Measurements from ENCODE around the gene IGF2.

The IGF2 gene

GRCh38 chr11:2136952-2137201 is 2.3 kb downstream of the IGF2 start:
- Histone ChIP-seq H3K9me3 (ENCODE audit: control insufficient read depth, low read length) (no peaks in the 10 kb centered on the region), H3K27me3 (ENCODE audit: control insufficient read depth, insufficient read depth, low read length, poor library complexity, severe bottlenecking) (peaks cover 90% of the 10 kb centered on the region), H3K27ac (ENCODE audit: insufficient read depth, low read depth, low read length, poor library complexity, severe bottlenecking) (no peak overlapping the region), H3K36me3 (ENCODE audit: control insufficient read depth, insufficient read depth, low read length) (no peaks in the 10 kb centered on the region), H3K4me3 (ENCODE audit: insufficient read depth, low read depth, low read length) (peak overlapping the region; percentile 12), H3K4me1 (ENCODE audit: control insufficient read depth, insufficient read depth, low read length) (peaks cover 21% of the 10 kb centered on the region)
- 7 to 10% methylated on average over 8 of the region's 8 CpGs for WGBS, 2 experiments

GRCh38 chr11:2136209-2136951 is 2.8 kb downstream of the IGF2 start:
- Histone ChIP-seq H3K36me3 (ENCODE audit: control insufficient read depth, insufficient read depth, low read length) (no peaks in the 10 kb centered on the region), H3K27ac (ENCODE audit: insufficient read depth, low read depth, low read length, poor library complexity, severe bottlenecking) (no peak overlapping the region), H3K27me3 (ENCODE audit: control insufficient read depth, insufficient read depth, low read length, poor library complexity, severe bottlenecking) (peaks cover 85% of the 10 kb centered on the region), H3K4me3 (ENCODE audit: insufficient read depth, low read depth, low read length) (peak overlapping the region; percentile 12), H3K9me3 (ENCODE audit: control insufficient read depth, low read length) (no peaks in the 10 kb centered on the region), H3K4me1 (ENCODE audit: control insufficient read depth, insufficient read depth, low read length) (peaks cover 21% of the 10 kb centered on the region)
- WGBS, 2 experiments = 59% methylated on average over 24 of the region's 24 CpGs

- Histone ChIP-seq H3K27me3 (ENCODE audit: control insufficient read depth, insufficient read depth, low read length, poor library complexity, severe bottlenecking) (peaks cover 78% of the 10 kb centered on the region), H3K27ac (ENCODE audit: insufficient read depth, low read depth, low read length, poor library complexity, severe bottlenecking) (no peak overlapping the region), H3K4me3 (ENCODE audit: insufficient read depth, low read depth, low read length) (no peak overlapping the region), H3K9me3 (ENCODE audit: control insufficient read depth, low read length) (no peaks in the 10 kb centered on the region), H3K4me1 (ENCODE audit: control insufficient read depth, insufficient read depth, low read length) (peaks cover 18% of the 10 kb centered on the region), H3K36me3 (ENCODE audit: control insufficient read depth, insufficient read depth, low read length) (no peaks in the 10 kb centered on the region)
- 86 to 87% methylated on average over 14 of the region's 14 CpGs for WGBS, 2 experiments
Measured at GRCh38 chr11:2135648-2136201, 3.5 kb downstream of the IGF2 start.

GRCh38 chr11:2135018-2135569 is 4.1 kb downstream of the IGF2 start:
- 88 to 91% methylated on average over 26 of the region's 26 CpGs for WGBS, 2 experiments
- Histone ChIP-seq H3K27ac (ENCODE audit: insufficient read depth, low read depth, low read length, poor library complexity, severe bottlenecking) (no peak overlapping the region), H3K9me3 (ENCODE audit: control insufficient read depth, low read length) (no peaks in the 10 kb centered on the region), H3K4me1 (ENCODE audit: control insufficient read depth, insufficient read depth, low read length) (peaks cover 13% of the 10 kb centered on the region), H3K36me3 (ENCODE audit: control insufficient read depth, insufficient read depth, low read length) (no peaks in the 10 kb centered on the region), H3K27me3 (ENCODE audit: control insufficient read depth, insufficient read depth, low read length, poor library complexity, severe bottlenecking) (peaks cover 72% of the 10 kb centered on the region), H3K4me3 (ENCODE audit: insufficient read depth, low read depth, low read length) (no peak overlapping the region)

GRCh38 chr11:2134022-2135010 is 4.9 kb downstream of the IGF2 start:
- peaks cover 65% of the 10 kb centered on the region for H3K27me3 ChIP-seq (ENCODE audit: control insufficient read depth, insufficient read depth, low read length, poor library complexity, severe bottlenecking)
- 81 to 85% methylated on average over 17 to 19 of the region's 19 CpGs for WGBS, 2 experiments
- H3K27ac ChIP-seq (ENCODE audit: insufficient read depth, low read depth, low read length, poor library complexity, severe bottlenecking) = no peak overlapping the region
- no peak overlapping the region for H3K4me3 ChIP-seq (ENCODE audit: insufficient read depth, low read depth, low read length)
- H3K36me3 ChIP-seq (ENCODE audit: control insufficient read depth, insufficient read depth, low read length) = no peaks in the 10 kb centered on the region
- peaks cover 13% of the 10 kb centered on the region for H3K4me1 ChIP-seq (ENCODE audit: control insufficient read depth, insufficient read depth, low read length)
- no peaks in the 10 kb centered on the region for H3K9me3 ChIP-seq (ENCODE audit: control insufficient read depth, low read length)

- no peak overlapping the region for H3K27ac ChIP-seq (ENCODE audit: insufficient read depth, low read depth, low read length, poor library complexity, severe bottlenecking)
- H3K27me3 ChIP-seq (ENCODE audit: control insufficient read depth, insufficient read depth, low read length, poor library complexity, severe bottlenecking) = peaks cover 57% of the 10 kb centered on the region
- 77 to 80% methylated on average over 33 of the region's 33 CpGs for WGBS, 2 experiments
- peaks cover 13% of the 10 kb centered on the region for H3K4me1 ChIP-seq (ENCODE audit: control insufficient read depth, insufficient read depth, low read length)
- no peaks in the 10 kb centered on the region for H3K9me3 ChIP-seq (ENCODE audit: control insufficient read depth, low read length)
- no peak overlapping the region for H3K4me3 ChIP-seq (ENCODE audit: insufficient read depth, low read depth, low read length)
- H3K36me3 ChIP-seq (ENCODE audit: control insufficient read depth, insufficient read depth, low read length) = no peaks in the 10 kb centered on the region
Measured at GRCh38 chr11:2133241-2134021, 5.8 kb downstream of the IGF2 start.

GRCh38 chr11:2132874-2133240 is 6.3 kb downstream of the IGF2 start:
- Histone ChIP-seq H3K27ac (ENCODE audit: insufficient read depth, low read depth, low read length, poor library complexity, severe bottlenecking) (no peak overlapping the region), H3K36me3 (ENCODE audit: control insufficient read depth, insufficient read depth, low read length) (no peaks in the 10 kb centered on the region), H3K4me1 (ENCODE audit: control insufficient read depth, insufficient read depth, low read length) (peaks cover 13% of the 10 kb centered on the region), H3K4me3 (ENCODE audit: insufficient read depth, low read depth, low read length) (no peak overlapping the region), H3K9me3 (ENCODE audit: control insufficient read depth, low read length) (no peaks in the 10 kb centered on the region), H3K27me3 (ENCODE audit: control insufficient read depth, insufficient read depth, low read length, poor library complexity, severe bottlenecking) (peaks cover 51% of the 10 kb centered on the region)
- WGBS, 2 experiments = 75 to 78% methylated on average over 24 of the region's 24 CpGs

- no peaks in the 10 kb centered on the region for H3K9me3 ChIP-seq (ENCODE audit: control insufficient read depth, low read length)
- no peak overlapping the region for H3K27ac ChIP-seq (ENCODE audit: insufficient read depth, low read depth, low read length, poor library complexity, severe bottlenecking)
- 85 to 93% methylated on average over 5 to 6 of the region's 6 CpGs for WGBS, 2 experiments
- H3K27me3 ChIP-seq (ENCODE audit: control insufficient read depth, insufficient read depth, low read length, poor library complexity, severe bottlenecking) = peaks cover 45% of the 10 kb centered on the region
- H3K4me1 ChIP-seq (ENCODE audit: control insufficient read depth, insufficient read depth, low read length) = peaks cover 8% of the 10 kb centered on the region
- no peaks in the 10 kb centered on the region for H3K36me3 ChIP-seq (ENCODE audit: control insufficient read depth, insufficient read depth, low read length)
- no peak overlapping the region for H3K4me3 ChIP-seq (ENCODE audit: insufficient read depth, low read depth, low read length)
Measured at GRCh38 chr11:2132246-2132645, 6.9 kb downstream of the IGF2 start.

- WGBS, 2 experiments = 87 to 88% methylated on average over 28 of the region's 28 CpGs
- Histone ChIP-seq H3K27ac (ENCODE audit: insufficient read depth, low read depth, low read length, poor library complexity, severe bottlenecking) (no peak overlapping the region), H3K9me3 (ENCODE audit: control insufficient read depth, low read length) (no peaks in the 10 kb centered on the region), H3K36me3 (ENCODE audit: control insufficient read depth, insufficient read depth, low read length) (no peaks in the 10 kb centered on the region), H3K4me1 (ENCODE audit: control insufficient read depth, insufficient read depth, low read length) (peaks cover 2% of the 10 kb centered on the region), H3K4me3 (ENCODE audit: insufficient read depth, low read depth, low read length) (no peak overlapping the region), H3K27me3 (ENCODE audit: control insufficient read depth, insufficient read depth, low read length, poor library complexity, severe bottlenecking) (peaks cover 39% of the 10 kb centered on the region)
Measured at GRCh38 chr11:2131371-2132236, 7.6 kb downstream of the IGF2 start.
